Measurements from ENCODE around the gene LRRC28.

Gene LRRC28

GRCh38 chr15:99267957-99268356 is 16.7 kb downstream of the LRRC28 start:
- TF ChIP-seq CTCF (IDR thresholded peaks at IDR 0.05; ENCODE audit: low read depth, low read length) = no peak
- no peak for DNase-seq (ENCODE audit: extremely low read depth, low read depth)

- no peak for TF ChIP-seq CTCF (IDR thresholded peaks at IDR 0.05; ENCODE audit: low read depth, low read length)
- no peak for DNase-seq (ENCODE audit: extremely low read depth, low read depth)
Measured at GRCh38 chr15:99268431-99268830, 17.1 kb downstream of the LRRC28 start.

- DNase-seq (ENCODE audit: extremely low read depth, low read depth) = no peak
- no peak for TF ChIP-seq CTCF (IDR thresholded peaks at IDR 0.05; ENCODE audit: low read depth, low read length)
Measured at GRCh38 chr15:99273801-99274200, 22.5 kb downstream of the LRRC28 start.

GRCh38 chr15:99275061-99275460 is 23.8 kb downstream of the LRRC28 start:
- no peak for TF ChIP-seq CTCF (IDR thresholded peaks at IDR 0.05; ENCODE audit: low read depth, low read length)

GRCh38 chr15:99275525-99276128 is 24.3 kb downstream of the LRRC28 start:
- no peak for TF ChIP-seq CTCF (IDR thresholded peaks at IDR 0.05; ENCODE audit: low read depth, low read length)
- DNase-seq (ENCODE audit: extremely low read depth, low read depth) = no peak

More at GRCh38 chr15:99275061-99275460, 23.8 kb downstream of the LRRC28 start:
- DNase-seq (ENCODE audit: extremely low read depth, low read depth) = no peak

GRCh38 chr15:99279290-99279689 is 28.0 kb downstream of the LRRC28 start:
- DNase-seq (ENCODE audit: extremely low read depth, low read depth) = no peak
- no peak for TF ChIP-seq CTCF (IDR thresholded peaks at IDR 0.05; ENCODE audit: low read depth, low read length)

GRCh38 chr15:99279827-99280226 is 28.5 kb downstream of the LRRC28 start:
- TF ChIP-seq CTCF (IDR thresholded peaks at IDR 0.05; ENCODE audit: low read depth, low read length) = no peak
- DNase-seq (ENCODE audit: extremely low read depth, low read depth) = no peak

All from AG09319 (cell line).